CD4-positive, alpha-beta T cell (primary cell): Measurements from ENCODE around the gene CSNK1G1. TPM values are rescaled to one million over a fixed set of nuclear protein-coding genes. Genes with fewer than 3 reads are reported as not detected.

Source experiments
- ATAC-seq: fragments of 200-7000 bp; cut with Tn5 transposase; one replicate; pipeline ENCODE4 v1.10.0; 2022; ENCODE audit warnings: mild to moderate bottlenecking; ENCODE audit not compliant: poor library complexity
- CTCF ChIA-PET: fragments of 350-600 bp; sonication (Branson Sonifier 250); formaldehyde crosslinking; loops from one replicate; lab custom pipeline; 2021; ENCODE audit warnings: antibody characterized with exemption, inconsistent platforms; lab: Charles Lee
- POLR2A ChIA-PET: fragments of 350-600 bp; sonication (Branson Sonifier 250); formaldehyde crosslinking; loops from one replicate; lab custom pipeline; 2021; ENCODE audit warnings: antibody characterized with exemption, inconsistent platforms; lab: Charles Lee
- DNase-seq, 14 experiments: peaks; one replicate each; pipeline ENCODE4 v3.0.0-alpha.2; 2013 to 2020; ENCODE audit warnings: mixed read lengths in 2 of 14
- H3K27ac ChIP-seq, 2 donors: one replicate each; pipeline versions ENCODE4 v1.5.1 to v1.7.0; 2013; ENCODE audit warnings: low read length in 2 of 2, low read depth in 1 of 2, mild to moderate bottlenecking in 1 of 2
- H3K27me3 ChIP-seq, 2 experiments: 1 replicate in 1 of 2; 2 replicates in 1 of 2; pipeline versions ENCODE4 v1.6.1 to v1.7.0; 2013; ENCODE audit warnings: low read length in 2 of 2, control low read depth in 1 of 2, mild to moderate bottlenecking in 1 of 2, moderate library complexity in 1 of 2; ENCODE audit not compliant: insufficient read depth in 2 of 2, control insufficient read depth in 1 of 2
- H3K36me3 ChIP-seq: one replicate; pipeline ENCODE4 v1.6.1; 2013; ENCODE audit warnings: low read length, control low read depth; ENCODE audit not compliant: insufficient read depth
- H3K4me1 ChIP-seq: one replicate; pipeline ENCODE4 v1.6.1; 2013; ENCODE audit warnings: low read length, control low read depth; ENCODE audit not compliant: insufficient read depth
- H3K4me3 ChIP-seq: one replicate; pipeline ENCODE4 v1.5.1; 2013; ENCODE audit warnings: mild to moderate bottlenecking, low read length, moderate library complexity
- H3K9me3 ChIP-seq, 2 experiments: 1 replicate in 1 of 2; 2 replicates in 1 of 2; pipeline versions ENCODE4 v1.6.1 to v1.7.0; 2013; ENCODE audit warnings: low read length in 2 of 2, mild to moderate bottlenecking in 2 of 2, control low read depth in 1 of 2, moderate library complexity in 1 of 2; ENCODE audit not compliant: control insufficient read depth in 1 of 2, insufficient read depth in 1 of 2
- H3K27ac Mint-ChIP-seq: one replicate; pipeline ENCODE4 v1.8.0; 2020; ENCODE audit warnings: mixed read lengths
- H3K27me3 Mint-ChIP-seq: one replicate; pipeline ENCODE4 v1.8.0; 2021; ENCODE audit warnings: mixed read lengths
- H3K36me3 Mint-ChIP-seq: one replicate; pipeline ENCODE4 v1.8.0; 2021; ENCODE audit warnings: low read depth, mixed read lengths
- H3K4me1 Mint-ChIP-seq: one replicate; pipeline ENCODE4 v1.8.0; 2021; ENCODE audit warnings: low read depth, mixed read lengths
- H3K4me3 Mint-ChIP-seq: one replicate; pipeline ENCODE4 v1.8.0; 2020; ENCODE audit warnings: mild to moderate bottlenecking, mixed read lengths
- H3K9me3 Mint-ChIP-seq: one replicate; pipeline ENCODE4 v1.8.0; 2020; ENCODE audit warnings: mixed read lengths
- intact Hi-C, 2 experiments: fragments of 100-400 bp; cut with DNase I in 1 of 2; cut with micrococcal nuclease in 1 of 2; formaldehyde crosslinking; loops; one replicate each; pipeline versions ENCODE4 v1.15.1 to v1.9.0; 2023 to 2025; cut with DNase I, micrococcal nuclease
- total RNA-seq, 174 experiments: library from RNA in 2 of 174; stranded (reverse) in 2 of 174; gene quantifications; one replicate each; pipeline ENCODE4 v1.2.3 and lab custom pipeline; 2021 to 2026
- TF ChIP-seq, protein P1 (sequence below): fragments of 200-600 bp; IDR thresholded peaks from one replicate; pipeline ENCODE4 v1.8.0; 2022; ENCODE audit warnings: antibody characterized with exemption, mild to moderate bottlenecking

Gene CSNK1G1
- total RNA-seq, 2 experiments from 2014 or later = 12.2 to 13.7 TPM

DNA sequence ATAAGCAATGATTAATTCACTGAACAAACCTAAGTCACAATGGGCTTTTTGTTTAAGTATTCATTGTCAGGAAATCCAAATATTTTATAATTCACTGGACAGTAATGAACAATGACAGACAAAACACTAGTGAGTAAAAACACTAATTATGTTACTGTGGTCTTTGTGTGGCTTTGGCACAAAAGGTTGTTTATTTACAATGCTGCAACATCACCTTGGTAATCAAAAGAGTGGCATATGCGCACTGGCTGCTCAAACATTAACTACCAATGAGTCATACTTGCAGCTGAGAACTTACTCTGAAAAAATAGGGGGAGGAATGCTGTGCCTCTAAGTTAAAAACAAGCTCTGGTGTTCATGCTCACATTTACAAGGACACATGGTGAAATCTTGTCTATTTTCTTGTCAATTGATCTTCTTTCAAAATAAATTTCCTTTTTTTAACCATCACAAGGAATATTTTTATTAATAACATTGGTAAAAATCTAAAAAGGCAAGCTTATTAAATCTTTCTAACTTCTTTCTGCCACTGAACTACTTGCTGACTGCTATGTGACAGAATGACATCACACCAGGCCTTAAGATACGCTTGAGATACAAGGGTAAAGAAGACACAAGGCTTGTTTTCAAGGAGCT, 107.9 kb downstream of the CSNK1G1 start:
- CTCF ChIA-PET = no interaction called here
- peaks cover 28% of the 10 kb centered on the region for H3K4me1 Mint-ChIP-seq

DNA sequence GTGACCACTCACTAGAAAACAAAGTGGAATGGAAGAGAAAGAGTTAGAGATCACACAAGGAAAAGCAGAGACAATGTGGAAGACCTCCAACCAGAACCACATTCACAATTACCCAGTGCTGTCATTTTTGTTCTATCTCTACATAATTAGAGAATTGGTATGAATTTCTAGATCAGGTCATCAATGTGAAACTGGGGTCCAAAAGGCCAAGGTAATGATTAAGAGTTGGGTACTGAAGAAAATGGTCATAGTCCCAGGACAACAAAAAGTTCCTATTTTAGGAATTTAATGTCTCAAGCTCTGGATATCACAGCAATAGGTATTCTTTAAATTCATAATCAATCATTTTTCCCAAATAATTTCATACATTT, 108.5 kb downstream of the CSNK1G1 start:
- no peaks in the 10 kb centered on the region for H3K9me3 ChIP-seq
- Mint-ChIP-seq H3K27ac (peak overlapping the region; percentile 56), H3K9me3 (no peaks in the 10 kb centered on the region), H3K27me3 (no peaks in the 10 kb centered on the region), H3K4me3 (no peak overlapping the region), H3K4me1 (peaks cover 28% of the 10 kb centered on the region), H3K36me3 (peaks cover 44% of the 10 kb centered on the region)
- CTCF ChIA-PET = no interaction called here
- no peaks in the 10 kb centered on the region for H3K4me1 ChIP-seq
- intact Hi-C loops = no loop called here
- no peak overlapping the region for H3K27ac ChIP-seq
- ATAC-seq = no peak
- POLR2A ChIA-PET = no interaction called here
- H3K4me3 ChIP-seq = no peak overlapping the region
- no peak for DNase-seq
- no peaks in the 10 kb centered on the region for H3K36me3 ChIP-seq
- TF ChIP-seq, protein P1, sequence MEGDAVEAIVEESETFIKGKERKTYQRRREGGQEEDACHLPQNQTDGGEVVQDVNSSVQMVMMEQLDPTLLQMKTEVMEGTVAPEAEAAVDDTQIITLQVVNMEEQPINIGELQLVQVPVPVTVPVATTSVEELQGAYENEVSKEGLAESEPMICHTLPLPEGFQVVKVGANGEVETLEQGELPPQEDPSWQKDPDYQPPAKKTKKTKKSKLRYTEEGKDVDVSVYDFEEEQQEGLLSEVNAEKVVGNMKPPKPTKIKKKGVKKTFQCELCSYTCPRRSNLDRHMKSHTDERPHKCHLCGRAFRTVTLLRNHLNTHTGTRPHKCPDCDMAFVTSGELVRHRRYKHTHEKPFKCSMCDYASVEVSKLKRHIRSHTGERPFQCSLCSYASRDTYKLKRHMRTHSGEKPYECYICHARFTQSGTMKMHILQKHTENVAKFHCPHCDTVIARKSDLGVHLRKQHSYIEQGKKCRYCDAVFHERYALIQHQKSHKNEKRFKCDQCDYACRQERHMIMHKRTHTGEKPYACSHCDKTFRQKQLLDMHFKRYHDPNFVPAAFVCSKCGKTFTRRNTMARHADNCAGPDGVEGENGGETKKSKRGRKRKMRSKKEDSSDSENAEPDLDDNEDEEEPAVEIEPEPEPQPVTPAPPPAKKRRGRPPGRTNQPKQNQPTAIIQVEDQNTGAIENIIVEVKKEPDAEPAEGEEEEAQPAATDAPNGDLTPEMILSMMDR = no peak
- H3K27me3 ChIP-seq = no peaks in the 10 kb centered on the region

More for the DNA sequence above, 107.9 kb downstream of the CSNK1G1 start:
- POLR2A ChIA-PET = no interaction called here
- no peaks in the 10 kb centered on the region for H3K27me3 ChIP-seq
- TF ChIP-seq, protein P1 = no peak
- H3K36me3 Mint-ChIP-seq = peaks cover 44% of the 10 kb centered on the region
- no peak overlapping the region for H3K27ac ChIP-seq
- peak overlapping the region; percentile 56 for H3K27ac Mint-ChIP-seq
- H3K27me3 Mint-ChIP-seq = no peaks in the 10 kb centered on the region
- intact Hi-C loops = no loop called here
- no peaks in the 10 kb centered on the region for H3K9me3 Mint-ChIP-seq
- H3K36me3 ChIP-seq = no peaks in the 10 kb centered on the region
- no peaks in the 10 kb centered on the region for H3K9me3 ChIP-seq
- no peak overlapping the region for H3K4me3 Mint-ChIP-seq
- DNase-seq (peak in 4 of 14 experiments; percentile 16 to 58 (median 46)), ATAC-seq (peak; percentile 75)
- H3K4me1 ChIP-seq = no peaks in the 10 kb centered on the region
- H3K4me3 ChIP-seq = no peak overlapping the region

DNA sequence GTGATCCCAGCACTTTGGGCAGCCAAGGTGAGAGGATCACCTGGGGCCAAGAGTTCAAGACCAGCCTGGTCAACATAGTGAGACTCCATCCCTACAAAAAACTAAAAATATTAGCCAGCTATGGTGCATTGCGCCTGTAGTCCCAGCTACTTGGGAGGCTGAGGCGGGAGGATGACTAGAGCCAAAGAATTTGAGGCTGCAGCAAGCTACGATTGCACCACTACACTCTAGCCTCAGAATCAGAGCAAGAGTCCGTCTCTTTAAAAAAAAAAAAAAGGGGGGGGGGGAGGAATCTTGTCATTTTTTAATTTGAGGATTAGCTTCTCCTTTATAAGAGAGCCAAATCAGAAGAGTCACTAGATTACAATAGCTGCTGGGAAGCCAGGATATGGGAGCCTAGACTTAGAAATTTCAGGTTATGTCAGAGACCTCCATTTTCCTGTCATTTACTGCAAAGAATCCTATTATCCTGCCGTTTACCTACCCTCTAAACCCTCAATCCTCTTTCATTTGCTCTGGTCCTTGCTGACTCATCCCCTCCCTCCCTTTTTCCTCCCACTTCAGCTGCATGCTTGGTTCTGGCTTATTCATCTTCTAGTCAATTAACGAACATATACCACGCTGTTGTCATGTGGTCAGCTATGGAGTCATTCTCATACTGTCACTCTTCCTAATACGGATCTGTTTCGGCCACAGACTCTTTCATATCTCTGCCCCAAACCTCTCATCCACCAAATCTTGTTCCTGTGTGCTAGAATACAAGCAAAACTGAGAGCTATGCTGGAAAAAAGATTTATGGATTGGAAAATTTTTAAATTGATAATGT, 109.4 kb downstream of the CSNK1G1 start:
- no peak overlapping the region for H3K4me3 Mint-ChIP-seq
- no peak overlapping the region for H3K4me3 ChIP-seq
- DNase-seq (peak in 3 of 14 experiments; percentile 9 to 34 (median 25)), ATAC-seq (peak; percentile 23)
- no peaks in the 10 kb centered on the region for H3K36me3 ChIP-seq
- ChIA-PET POLR2A (no interaction called here), CTCF (interaction anchor here (0.6 to 0.9 kb wide), 3 partner anchors 13 to 1018 kb away, joined by 3 read pairs; no protein-coding TSS in a partner anchor)
- no peak overlapping the region for H3K27ac ChIP-seq
- H3K27me3 Mint-ChIP-seq = no peaks in the 10 kb centered on the region
- peaks cover 47% of the 10 kb centered on the region for H3K36me3 Mint-ChIP-seq
- intact Hi-C loops = no loop called here
- peaks cover 35% of the 10 kb centered on the region for H3K4me1 Mint-ChIP-seq
- no peaks in the 10 kb centered on the region for H3K9me3 Mint-ChIP-seq
- no peaks in the 10 kb centered on the region for H3K4me1 ChIP-seq
- H3K9me3 ChIP-seq = no peaks in the 10 kb centered on the region
- H3K27me3 ChIP-seq = no peaks in the 10 kb centered on the region
- TF ChIP-seq, protein P1 = no peak
- H3K27ac Mint-ChIP-seq = no peak overlapping the region
